IMR-90 (cell line): ENCODE data around the gene UVSSA. TPM values are rescaled to one million over a fixed set of nuclear protein-coding genes. Genes with fewer than 3 reads are reported as not detected.

Source experiments
- ATAC-seq: fragments of 200-7000 bp; cut with Tn5 transposase; 2 replicates; pipeline ENCODE4 v1.9.1; 2020; ENCODE audit warnings: low read depth, mild to moderate bottlenecking, moderate library complexity
- BruUV-seq: library from RNA; stranded (reverse); fragments of 400-500 nt; replicated peaks from 2 replicates; lab custom pipeline; 2021; lab: Mats Ljungman, UMichigan
- CTCF ChIA-PET: fragments of 300-600 bp; formaldehyde crosslinking; extraction: SDS; loops from one replicate; lab custom pipeline; 2021; ENCODE audit warnings: antibody characterized with exemption; lab: Yijun Ruan, JAX
- POLR2A ChIA-PET: fragments of 300-600 bp; sonication (Branson Sonifier 250); formaldehyde crosslinking; loops from one replicate; lab custom pipeline; 2022; ENCODE audit warnings: antibody characterized with exemption; ENCODE audit not compliant: unreplicated experiment; lab: Charles Lee
- DNase-seq: peaks from one replicate; pipeline ENCODE4 v3.0.0; 2013
- H2AFZ ChIP-seq: replicated peaks from 2 replicates; pipeline ENCODE3; 2013; ENCODE audit warnings: low read length, mild to moderate bottlenecking; ENCODE audit not compliant: poor library complexity
- H2AK5ac ChIP-seq: 2 replicates; pipeline ENCODE4 v1.6.1; 2013; ENCODE audit warnings: low read depth, low read length, inconsistent platforms
- H2AK9ac ChIP-seq: replicated peaks from 2 replicates; pipeline ENCODE3; 2013; ENCODE audit warnings: mild to moderate bottlenecking, low read depth, low read length, moderate library complexity; ENCODE audit not compliant: poor library complexity
- H2BK120ac ChIP-seq: 2 replicates; pipeline ENCODE4 v1.6.1; 2013; ENCODE audit warnings: low read depth, low read length, inconsistent platforms
- H2BK15ac ChIP-seq: 3 replicates; pipeline ENCODE4 v1.6.1; 2013; ENCODE audit warnings: low read depth, low read length, inconsistent platforms
- H2BK20ac ChIP-seq: 2 replicates; pipeline ENCODE4 v1.6.1; 2013; ENCODE audit warnings: low read depth, mild to moderate bottlenecking, inconsistent platforms, low read length, moderate library complexity
- H2BK5ac ChIP-seq: 2 replicates; pipeline ENCODE4 v1.6.1; 2013; ENCODE audit warnings: mild to moderate bottlenecking, low read depth, low read length, inconsistent platforms; ENCODE audit not compliant: poor library complexity, severe bottlenecking
- H3K14ac ChIP-seq: replicated peaks from 2 replicates; pipeline ENCODE4 v1.6.1; 2013; ENCODE audit warnings: low read depth, low read length, inconsistent platforms
- H3K18ac ChIP-seq: 2 replicates; pipeline ENCODE4 v1.6.1; 2013; ENCODE audit warnings: low read depth, low read length, control low read depth
- H3K23ac ChIP-seq: 2 replicates; pipeline ENCODE4 v1.6.1; 2013; ENCODE audit warnings: low read depth, low read length, inconsistent platforms
- H3K27ac ChIP-seq: 2 replicates; pipeline ENCODE4 v1.5.1; 2013; ENCODE audit warnings: mild to moderate bottlenecking, control low read depth, low read length; ENCODE audit not compliant: insufficient read depth
- H3K27me3 ChIP-seq: 2 replicates; pipeline ENCODE4 v1.6.1; 2013; ENCODE audit warnings: low read length; ENCODE audit not compliant: control insufficient read depth, insufficient read depth
- H3K36me3 ChIP-seq: 2 replicates; pipeline ENCODE4 v1.6.1; 2013; ENCODE audit warnings: low read length, mixed read lengths; ENCODE audit not compliant: control insufficient read depth, insufficient read depth
- H3K4ac ChIP-seq: 2 replicates; pipeline ENCODE4 v1.6.1; 2013; ENCODE audit warnings: low read depth, low read length, inconsistent platforms
- H3K4me1 ChIP-seq: 2 replicates; pipeline ENCODE4 v1.6.1; 2013; ENCODE audit warnings: low read length, mixed read lengths; ENCODE audit not compliant: control insufficient read depth, insufficient read depth
- H3K4me2 ChIP-seq: 2 replicates; pipeline ENCODE4 v1.6.1; 2013; ENCODE audit warnings: low read depth, mild to moderate bottlenecking, control low read depth, low read length, moderate library complexity
- H3K4me3 ChIP-seq: 2 replicates; pipeline ENCODE4 v1.5.1; 2013; ENCODE audit warnings: low read depth, mild to moderate bottlenecking, control low read depth, low read length, moderate library complexity; ENCODE audit not compliant: insufficient read depth
- H3K56ac ChIP-seq: 2 replicates; pipeline ENCODE4 v1.6.1; 2013; ENCODE audit warnings: low read length, inconsistent platforms; ENCODE audit not compliant: insufficient read depth; ENCODE audit errors: extremely low read depth
- H3K79me1 ChIP-seq, 2 experiments: 2 replicates each; pipeline ENCODE4 v1.6.1; 2013; ENCODE audit warnings: low read length in 2 of 2, inconsistent platforms in 1 of 2, low read depth in 1 of 2
- H3K9ac ChIP-seq: 2 replicates; pipeline ENCODE4 v1.6.1; 2013; ENCODE audit warnings: low read depth, low read length, control low read depth
- H3K9me1 ChIP-seq: 2 replicates; pipeline ENCODE4 v1.6.1; 2013; ENCODE audit warnings: low read length, inconsistent platforms; ENCODE audit not compliant: insufficient read depth
- H3K9me3 ChIP-seq: 2 replicates; pipeline ENCODE4 v1.6.1; 2013; ENCODE audit warnings: low read length; ENCODE audit not compliant: control insufficient read depth, insufficient read depth
- H4K20me1 ChIP-seq: 2 replicates; pipeline ENCODE4 v1.6.1; 2013; ENCODE audit warnings: low read length, inconsistent platforms; ENCODE audit not compliant: insufficient read depth
- H4K5ac ChIP-seq: 2 replicates; pipeline ENCODE4 v1.6.1; 2013; ENCODE audit warnings: mild to moderate bottlenecking, low read depth, low read length, control low read depth
- H4K8ac ChIP-seq, 2 experiments: 2 replicates each; pipeline ENCODE4 v1.6.1; 2013; ENCODE audit warnings: low read depth in 2 of 2, low read length in 2 of 2, control low read depth in 1 of 2, inconsistent platforms in 1 of 2
- H4K91ac ChIP-seq: 2 replicates; pipeline ENCODE4 v1.6.1; 2013; ENCODE audit warnings: low read depth, low read length, inconsistent platforms; ENCODE audit not compliant: insufficient read depth
- BHLHE40 ChIP-seq: fragments of 150-350 bp; IDR thresholded peaks from 2 replicates; pipeline ENCODE4 v1.6.1; 2016; ENCODE audit warnings: mild to moderate bottlenecking, low read depth, low read length
- CHD1 ChIP-seq: IDR thresholded peaks from 2 replicates; pipeline ENCODE4 v1.6.1; 2012; ENCODE audit warnings: low read depth, low read length, improper control_type of control experiment
- MAZ ChIP-seq: IDR thresholded peaks from 2 replicates; pipeline ENCODE4 v1.6.1; 2012; ENCODE audit warnings: low read depth, mild to moderate bottlenecking, low read length, improper control_type of control experiment, moderate library complexity, borderline replicate concordance
- NFE2L2 ChIP-seq: fragments of 150-350 bp; IDR thresholded peaks from 2 replicates; pipeline ENCODE4 v1.6.1; 2016; ENCODE audit warnings: low read depth, mild to moderate bottlenecking, low read length
- POLR2A ChIP-seq: IDR thresholded peaks from 2 replicates; pipeline ENCODE4 v1.6.1; 2012; ENCODE audit warnings: mild to moderate bottlenecking, low read depth, low read length
- RAD21 ChIP-seq: IDR thresholded peaks from 2 replicates; pipeline ENCODE4 v1.6.1; 2012; ENCODE audit warnings: low read length, improper control_type of control experiment
- RCOR1 ChIP-seq: IDR thresholded peaks from 2 replicates; pipeline ENCODE4 v1.6.1; 2012; ENCODE audit warnings: mild to moderate bottlenecking, low read length, improper control_type of control experiment; ENCODE audit not compliant: insufficient replicate concordance
- RFX5 ChIP-seq: IDR thresholded peaks from 2 replicates; pipeline ENCODE4 v1.8.0; 2012; ENCODE audit warnings: low read depth, mild to moderate bottlenecking, low read length, moderate library complexity
- SMC3 ChIP-seq: fragments of 150-350 bp; IDR thresholded peaks from 2 replicates; pipeline ENCODE4 v1.6.1; 2016; ENCODE audit warnings: low read depth, mild to moderate bottlenecking, antibody characterized with exemption, low read length, moderate library complexity
- WGBS, 2 experiments: methylation state at CpG; one replicate each; pipeline versions ENCODE4 v1.1.5 to v1.1.7; 2013; ENCODE audit warnings: missing lambda C conversion rate in 2 of 2; ENCODE audit not compliant: insufficient read length in 1 of 2; ENCODE audit errors: extremely low coverage in 2 of 2; 5-methylcytosine and 5-hydroxymethylcytosine counted together
- dilution Hi-C: fragments of 300-500 bp; cut with HindIII; formaldehyde crosslinking; loops from one replicate; pipeline ENCODE4 v1.14.3; 2018; ENCODE audit warnings: low sequenced_read_pairs; ENCODE audit not compliant: unreplicated experiment
- in situ Hi-C: fragments of 300-500 bp; cut with MboI; formaldehyde crosslinking; loops from 3 replicates; pipeline ENCODE4 v1.14.3; 2019; ENCODE audit warnings: low sequenced_read_pairs, inconsistent platforms, mixed read lengths
- intact Hi-C: fragments of 100-400 bp; cut with micrococcal nuclease; formaldehyde crosslinking; loops from 2 replicates; pipeline ENCODE4 v1.10.0; 2022
- polyA plus RNA-seq, 3 experiments: library from polyadenylated mRNA; depleted of rRNA; stranded (reverse); fragments of >200 nt; gene quantifications; 2 replicates each; pipeline ENCODE4 v1.2.3, GENCODE V29; 2012; ENCODE audit warnings: low replicate concordance in 1 of 3
- total RNA-seq: library from RNA; depleted of rRNA; stranded (reverse); fragments of >200 nt; gene quantifications from 2 replicates; pipeline ENCODE4 v1.2.3, GENCODE V29; 2012
- TF ChIP-seq, protein P1 (sequence below): conservative IDR thresholded peaks from 2 replicates; pipeline ENCODE4 v1.5.1; 2012; ENCODE audit warnings: mild to moderate bottlenecking, low read depth, low read length, improper control_type of control experiment
- TF ChIP-seq, protein P2 (sequence below): fragments of 150-350 bp; IDR thresholded peaks from 2 replicates; pipeline ENCODE4 v1.6.1; 2017; ENCODE audit warnings: mild to moderate bottlenecking, antibody characterized with exemption, low read length, low read depth

Gene UVSSA
- total and polyA plus RNA-seq, 2 of the 4 experiments (the other 2 are of a cell fraction): 1.4 to 8.4 TPM

DNA sequence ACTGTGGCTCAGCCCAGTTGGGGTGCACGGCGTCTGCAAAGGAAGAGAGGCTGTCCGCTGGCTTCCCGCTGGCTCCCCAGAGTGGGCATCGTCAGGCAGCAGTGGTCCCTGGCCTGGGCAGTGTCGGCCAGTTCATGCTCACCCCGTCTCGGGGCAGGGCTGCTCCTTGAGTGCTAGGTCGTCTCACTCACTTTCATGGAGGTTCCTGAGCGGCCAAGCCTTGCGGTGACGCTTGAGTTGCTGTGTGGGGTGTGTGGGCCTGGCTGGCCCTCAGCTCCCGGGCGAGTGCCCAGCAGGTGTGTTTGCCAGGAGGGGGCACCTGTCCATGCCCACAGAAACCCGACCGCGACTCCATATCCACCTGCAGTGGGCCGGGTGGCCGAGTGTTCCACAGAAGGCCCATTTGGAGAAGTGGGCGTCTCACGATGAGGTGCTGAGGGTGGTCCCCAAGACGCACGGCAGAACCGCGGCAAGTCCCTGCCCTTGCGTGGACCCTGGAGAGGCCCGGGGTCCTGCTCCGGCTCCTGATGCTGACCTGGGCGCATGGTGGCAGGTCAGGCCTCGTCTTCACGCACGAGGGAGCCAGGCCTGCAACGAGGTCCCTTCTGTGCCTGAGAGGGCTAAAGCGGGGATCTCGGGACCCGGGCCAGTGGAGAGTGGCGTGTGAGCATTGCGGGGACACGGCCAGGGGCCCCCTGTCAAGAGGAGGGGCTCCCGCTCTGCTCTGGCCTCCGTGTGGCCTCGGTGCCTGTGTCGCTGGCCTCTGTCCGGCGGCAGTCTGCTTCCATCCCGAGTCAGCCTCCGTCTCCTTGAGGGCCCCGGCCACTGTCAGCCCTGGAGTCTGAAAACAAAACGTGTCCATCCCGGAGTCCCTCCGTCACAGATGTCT, 18.5 kb upstream of the UVSSA start (continued):
- TF ChIP-seq BHLHE40: no peak

DNA sequence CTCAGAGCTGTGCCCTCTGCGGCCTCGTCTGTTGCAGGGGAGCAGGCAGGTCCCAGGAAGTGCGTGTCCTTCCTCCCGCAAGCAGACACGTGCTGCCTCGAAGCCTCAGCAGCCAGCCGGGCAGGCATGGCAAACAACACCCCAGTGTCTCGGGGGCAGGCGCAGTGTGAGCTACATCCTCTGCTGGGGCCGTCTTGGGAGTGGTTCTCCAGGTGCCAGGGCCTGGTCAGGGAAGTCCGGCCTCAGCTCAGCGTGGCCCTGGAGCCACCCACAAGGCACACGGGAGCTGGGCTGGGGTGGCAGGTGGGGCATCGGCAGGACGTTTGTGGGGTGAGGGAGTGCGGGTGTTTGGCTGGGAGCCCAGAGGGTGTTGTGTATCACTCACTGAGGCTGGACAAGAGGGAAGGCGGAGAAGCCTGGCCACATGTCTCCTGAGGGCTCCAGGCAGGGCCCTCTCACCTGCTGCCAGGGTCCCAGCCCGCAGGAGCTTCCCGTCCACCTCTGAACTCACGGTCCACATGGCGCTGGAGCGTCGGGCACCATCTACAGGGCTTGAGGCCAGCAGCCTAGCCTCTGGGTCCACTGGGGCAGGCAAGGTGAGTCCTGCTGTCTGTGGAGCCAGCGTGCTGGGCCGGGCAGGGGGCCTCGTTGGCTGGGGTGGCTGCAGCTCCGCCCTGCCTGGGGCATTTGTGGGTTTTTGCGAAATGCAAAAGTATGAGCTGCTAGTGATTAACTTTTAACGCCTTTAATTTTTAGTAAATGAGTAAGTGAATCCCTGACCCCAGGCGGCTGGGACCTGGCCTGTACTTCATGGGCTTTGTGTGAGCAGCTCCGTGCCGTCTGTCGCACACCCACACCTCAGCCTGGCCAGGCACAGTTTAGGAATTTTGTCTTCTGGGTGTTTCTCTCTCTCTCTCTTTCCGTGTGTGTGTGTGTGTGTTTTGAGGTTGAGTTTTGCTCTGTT, 17.3 kb upstream of the UVSSA start:
- no peak overlapping the region for H2BK15ac ChIP-seq
- 84% methylated on average over 14 of the region's 34 CpGs; no CpG with 5 or more reads in 1 of the 2 experiments for WGBS, 2 experiments
- H3K4me1 ChIP-seq: no peaks in the 10 kb centered on the region; the same call in 1 of the 2 replicates
- H3K4me3 ChIP-seq: no peak overlapping the region
- no peak overlapping the region; the same call in 1 of the 2 replicates for H2AK5ac ChIP-seq
- CTCF ChIA-PET: no interaction called here
- H3K18ac ChIP-seq: no peak overlapping the region
- H3K4ac ChIP-seq: no peak overlapping the region
- dilution Hi-C loops: no loop called here
- ATAC-seq (peak; percentile 21; the same call in 1 of the 2 replicates), DNase-seq (no peak)
- no peak overlapping the region; the same call in 1 of the 2 replicates for H3K9ac ChIP-seq
- H2BK5ac ChIP-seq: peak overlapping the region; percentile 5
- peaks cover 10% of the 10 kb centered on the region for H4K20me1 ChIP-seq
- H3K36me3 ChIP-seq: peaks cover 75% of the 10 kb centered on the region
- POLR2A ChIA-PET: no interaction called here
- H3K14ac ChIP-seq: no peak overlapping the region
- H3K27ac ChIP-seq: no peak overlapping the region
- no peak overlapping the region for H3K23ac ChIP-seq
- H4K91ac ChIP-seq: no peak overlapping the region
- no TSS peak for BruUV-seq
- no peak overlapping the region for H2AK9ac ChIP-seq
- no peak overlapping the region for H2BK20ac ChIP-seq
- intact Hi-C loops: no loop called here
- no peak overlapping the region for H2BK120ac ChIP-seq
- no peak overlapping the region for H4K5ac ChIP-seq
- peaks cover 39 to 56% of the 10 kb centered on the region in 2 experiments for H3K79me1 ChIP-seq
- no peaks in the 10 kb centered on the region for H3K9me1 ChIP-seq
- H4K8ac ChIP-seq: no peak overlapping the region; a peak in 1 of 4 replicates
- no peaks in the 10 kb centered on the region for H3K27me3 ChIP-seq
- H3K56ac ChIP-seq: no peak overlapping the region
- H3K9me3 ChIP-seq: peaks cover 4% of the 10 kb centered on the region
- H2AFZ ChIP-seq: peak overlapping the region; percentile 58
- H3K4me2 ChIP-seq: no peak overlapping the region
- in situ Hi-C loops: no loop called here
- TF ChIP-seq BHLHE40: no peak
- no peak for TF ChIP-seq RFX5
- no peak for TF ChIP-seq RAD21
- TF ChIP-seq NFE2L2: no peak
- TF ChIP-seq SMC3: no peak
- no peak for TF ChIP-seq MAZ
- TF ChIP-seq, protein P1, sequence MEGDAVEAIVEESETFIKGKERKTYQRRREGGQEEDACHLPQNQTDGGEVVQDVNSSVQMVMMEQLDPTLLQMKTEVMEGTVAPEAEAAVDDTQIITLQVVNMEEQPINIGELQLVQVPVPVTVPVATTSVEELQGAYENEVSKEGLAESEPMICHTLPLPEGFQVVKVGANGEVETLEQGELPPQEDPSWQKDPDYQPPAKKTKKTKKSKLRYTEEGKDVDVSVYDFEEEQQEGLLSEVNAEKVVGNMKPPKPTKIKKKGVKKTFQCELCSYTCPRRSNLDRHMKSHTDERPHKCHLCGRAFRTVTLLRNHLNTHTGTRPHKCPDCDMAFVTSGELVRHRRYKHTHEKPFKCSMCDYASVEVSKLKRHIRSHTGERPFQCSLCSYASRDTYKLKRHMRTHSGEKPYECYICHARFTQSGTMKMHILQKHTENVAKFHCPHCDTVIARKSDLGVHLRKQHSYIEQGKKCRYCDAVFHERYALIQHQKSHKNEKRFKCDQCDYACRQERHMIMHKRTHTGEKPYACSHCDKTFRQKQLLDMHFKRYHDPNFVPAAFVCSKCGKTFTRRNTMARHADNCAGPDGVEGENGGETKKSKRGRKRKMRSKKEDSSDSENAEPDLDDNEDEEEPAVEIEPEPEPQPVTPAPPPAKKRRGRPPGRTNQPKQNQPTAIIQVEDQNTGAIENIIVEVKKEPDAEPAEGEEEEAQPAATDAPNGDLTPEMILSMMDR: no peak
- no peak for TF ChIP-seq RCOR1
- TF ChIP-seq CHD1: no peak
- TF ChIP-seq, protein P2, sequence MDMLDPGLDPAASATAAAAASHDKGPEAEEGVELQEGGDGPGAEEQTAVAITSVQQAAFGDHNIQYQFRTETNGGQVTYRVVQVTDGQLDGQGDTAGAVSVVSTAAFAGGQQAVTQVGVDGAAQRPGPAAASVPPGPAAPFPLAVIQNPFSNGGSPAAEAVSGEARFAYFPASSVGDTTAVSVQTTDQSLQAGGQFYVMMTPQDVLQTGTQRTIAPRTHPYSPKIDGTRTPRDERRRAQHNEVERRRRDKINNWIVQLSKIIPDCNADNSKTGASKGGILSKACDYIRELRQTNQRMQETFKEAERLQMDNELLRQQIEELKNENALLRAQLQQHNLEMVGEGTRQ: no peak
- no peak for TF ChIP-seq POLR2A
